ENCODE results near the gene ZNF503.
A peak's percentile ranks its signal among the peaks of the same experiment; 100 is the strongest.

The ZNF503 gene

GRCh38 chr10:75405598-75406461 is 4.3 kb upstream of the ZNF503 start:
- H3K27ac ChIP-seq: no peak overlapping the region
- no peak for TF ChIP-seq ZFX (IDR thresholded peaks at IDR 0.05)
- TF ChIP-seq CTCF (conservative IDR thresholded peaks at IDR 0.05): no peak

GRCh38 chr10:75404815-75405597 is 3.4 kb upstream of the ZNF503 start:
- TF ChIP-seq ZFX (IDR thresholded peaks at IDR 0.05): no peak
- no peak for TF ChIP-seq CTCF (conservative IDR thresholded peaks at IDR 0.05)
- no peak overlapping the region for H3K27ac ChIP-seq

- no peak for TF ChIP-seq CTCF (conservative IDR thresholded peaks at IDR 0.05)
- no peak for TF ChIP-seq ZFX (IDR thresholded peaks at IDR 0.05)
- peak overlapping the region; percentile 77 for H3K27ac ChIP-seq
Measured at GRCh38 chr10:75403939-75404814, 2.6 kb upstream of the ZNF503 start.

GRCh38 chr10:75403144-75403938 is 1.8 kb upstream of the ZNF503 start:
- peak overlapping the region; percentile 77 for H3K27ac ChIP-seq
- TF ChIP-seq ZFX (IDR thresholded peaks at IDR 0.05) (no peak), CTCF (conservative IDR thresholded peaks at IDR 0.05) (no peak)

GRCh38 chr10:75402486-75403143 is 1.1 kb upstream of the ZNF503 start:
- no peak for TF ChIP-seq CTCF (conservative IDR thresholded peaks at IDR 0.05)
- TF ChIP-seq ZFX (IDR thresholded peaks at IDR 0.05): peak; percentile 69; the same call in 1 of the 2 replicates
- peak overlapping the region; percentile 77 for H3K27ac ChIP-seq

All from C4-2B (cell line).